ENCODE results near the gene TSPAN17.

TSPAN17 gene

DNA sequence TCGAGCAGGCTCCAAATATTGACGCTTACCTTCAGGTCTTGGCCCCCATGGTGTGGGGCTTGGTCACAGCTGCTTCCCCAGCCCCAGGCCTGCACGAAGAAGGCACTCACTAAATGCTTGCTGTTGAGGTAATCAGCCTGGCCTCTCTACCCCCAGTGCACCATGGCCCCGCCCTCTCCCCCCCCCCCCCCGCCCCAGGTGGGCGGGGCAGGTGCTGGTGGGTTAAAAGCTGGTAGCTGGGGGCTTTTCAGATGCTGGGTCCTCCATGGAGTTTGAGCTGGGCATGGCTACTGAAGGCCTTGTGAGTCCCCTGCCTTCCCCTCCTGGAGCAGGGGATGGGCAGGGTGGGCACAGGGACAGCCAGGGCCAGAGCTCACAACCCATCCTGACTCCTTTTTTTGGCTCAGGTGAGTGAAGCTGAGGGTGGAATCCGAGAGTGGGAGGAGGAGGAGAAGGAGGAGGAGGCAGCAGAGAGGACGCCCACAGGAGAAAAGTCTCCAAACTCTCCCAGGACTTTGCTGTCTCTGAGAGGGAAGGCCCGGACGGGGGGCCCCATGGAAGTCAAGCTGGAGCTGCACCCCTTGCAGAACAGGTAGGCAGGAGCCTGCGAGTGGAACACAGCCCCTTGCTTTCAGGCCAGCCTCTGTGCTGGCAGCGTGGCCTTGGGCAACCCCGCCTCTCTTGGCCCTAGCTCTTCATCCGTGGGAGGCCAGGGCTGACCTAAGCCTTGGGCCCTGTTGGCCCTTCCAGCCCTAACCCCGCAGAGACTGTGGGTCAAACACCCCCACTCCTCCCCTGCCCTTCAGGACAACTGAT lies 4.4 kb upstream of the TSPAN17 start:
- no peak for DNase-seq (ENCODE audit: low read depth)

- no peak for DNase-seq (ENCODE audit: low read depth)
These were observed 3.6 kb upstream of the TSPAN17 start for GRCh38 chr5:176643491-176644219.

GRCh38 chr5:176644294-176644693 lies 3.0 kb upstream of the TSPAN17 start:
- DNase-seq (ENCODE audit: low read depth), result no peak

DNA sequence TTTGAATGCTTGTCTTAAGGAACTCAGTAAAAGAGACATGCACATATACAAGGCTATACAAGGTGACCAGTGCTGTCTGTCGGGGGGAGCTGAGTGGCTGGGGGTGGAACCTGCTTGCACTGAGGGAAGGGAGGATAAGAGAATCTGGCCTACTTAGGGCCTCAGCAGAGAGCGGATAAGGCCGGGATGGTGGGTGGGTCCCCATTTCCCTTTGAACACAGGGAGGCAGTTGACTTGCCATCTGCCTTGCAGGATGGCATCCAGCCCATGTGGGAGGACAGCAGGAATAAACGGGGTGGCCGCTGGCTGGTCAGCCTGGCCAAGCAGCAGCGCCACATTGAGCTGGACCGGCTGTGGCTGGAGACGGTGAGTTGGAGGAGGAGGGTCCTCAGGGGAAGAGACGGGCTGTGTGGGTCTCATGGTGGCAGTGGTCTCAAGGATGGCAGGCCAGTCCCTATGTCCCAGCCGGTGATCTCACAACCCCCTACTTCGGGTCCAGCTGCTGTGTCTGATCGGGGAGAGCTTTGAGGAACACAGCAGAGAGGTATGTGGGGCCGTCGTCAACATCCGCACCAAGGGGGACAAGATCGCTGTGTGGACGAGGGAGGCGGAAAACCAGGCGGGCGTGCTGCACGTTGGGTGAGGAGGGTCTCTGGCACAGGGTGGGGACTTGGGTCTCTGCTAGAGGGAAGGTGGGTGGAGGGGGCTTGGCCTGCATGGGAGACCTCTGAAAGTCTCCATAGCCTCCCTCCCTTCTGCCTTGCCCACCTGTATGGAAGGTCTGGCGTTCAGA lies 2.2 kb upstream of the TSPAN17 start:
- no peak for DNase-seq (ENCODE audit: low read depth)

DNA sequence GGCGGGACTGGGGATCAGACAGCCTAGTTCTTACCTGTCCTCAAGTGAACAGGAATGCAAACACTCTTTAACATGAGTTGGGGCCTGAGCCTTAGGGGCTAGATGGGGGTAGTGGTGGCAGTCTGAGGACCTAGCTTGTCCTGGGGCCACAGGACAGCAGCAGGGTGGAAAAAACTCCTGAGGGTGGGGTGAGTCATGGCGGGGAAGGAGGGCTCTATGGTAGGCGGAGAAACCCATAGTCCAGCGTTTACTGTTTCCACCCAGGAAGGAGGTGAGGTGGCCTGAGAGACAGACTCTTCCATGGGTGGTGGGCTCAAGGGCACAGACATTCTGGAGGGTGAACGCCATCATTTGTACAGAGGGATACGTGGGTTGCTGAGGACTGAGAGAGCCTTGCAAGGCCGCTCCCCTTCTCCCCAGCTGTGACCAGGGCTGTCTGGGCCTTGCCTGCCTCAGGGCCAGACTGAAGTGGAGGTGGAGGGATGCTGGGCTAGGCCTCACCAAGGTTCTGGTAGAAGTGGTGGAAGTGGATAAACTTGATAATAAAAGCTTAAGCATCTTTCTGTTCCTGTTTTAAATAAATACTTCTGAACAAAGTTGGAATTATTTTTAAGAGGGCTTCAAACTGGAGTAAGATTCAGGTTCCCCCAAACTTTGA lies 1.1 kb upstream of the TSPAN17 start:
- no peak for DNase-seq (ENCODE audit: low read depth)

DNA sequence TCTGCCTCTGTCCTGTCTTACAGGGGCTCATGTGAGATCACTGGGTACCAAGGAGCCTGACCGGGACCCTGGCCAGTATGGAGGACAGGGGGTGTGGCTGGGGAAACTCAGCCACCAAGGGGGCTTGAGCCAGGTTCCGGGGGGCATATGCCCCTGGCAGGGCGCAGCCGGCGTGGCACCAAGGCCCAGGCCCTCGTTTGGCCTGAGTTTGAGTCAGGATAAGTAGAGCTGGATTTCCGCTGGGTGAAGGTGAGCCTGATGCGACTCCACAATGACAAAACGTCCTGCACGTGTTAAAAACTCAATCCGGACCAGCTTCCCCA lies 616 bp upstream of the TSPAN17 start:
- DNase-seq (ENCODE audit: low read depth), result no peak

DNA sequence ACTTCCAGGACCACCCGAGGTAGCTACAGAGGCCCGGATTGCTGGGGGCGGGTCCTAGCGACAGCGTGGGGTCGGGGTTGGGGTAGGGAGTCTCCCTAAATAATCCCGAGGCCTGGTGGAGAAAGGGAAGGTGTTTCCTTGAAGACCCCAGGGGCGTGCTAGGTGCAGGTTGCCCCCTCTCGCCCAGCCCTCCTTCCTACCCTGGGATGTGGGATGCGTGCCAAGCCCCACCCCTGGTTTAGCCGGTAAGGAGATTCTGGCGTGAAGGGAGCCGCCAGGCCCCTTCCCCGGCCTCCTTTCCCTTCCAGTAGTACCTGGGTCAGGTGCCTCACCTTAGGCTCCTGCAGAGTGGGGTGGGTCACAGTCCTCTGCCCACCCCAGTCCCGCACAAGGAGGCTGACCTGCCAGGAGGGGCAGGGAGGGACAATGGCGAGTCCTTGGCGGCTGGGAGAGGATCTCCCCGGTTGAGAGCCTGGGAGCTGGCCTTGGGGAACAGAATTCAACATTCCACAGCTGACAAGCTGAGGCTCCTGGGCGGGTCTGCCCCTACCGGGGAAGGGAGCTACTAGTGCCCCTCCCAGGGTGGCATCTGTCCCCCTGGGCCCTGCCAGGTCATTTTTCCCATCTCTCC lies 674 bp downstream of the TSPAN17 start:
- no peak for DNase-seq (ENCODE audit: low read depth)

DNA sequence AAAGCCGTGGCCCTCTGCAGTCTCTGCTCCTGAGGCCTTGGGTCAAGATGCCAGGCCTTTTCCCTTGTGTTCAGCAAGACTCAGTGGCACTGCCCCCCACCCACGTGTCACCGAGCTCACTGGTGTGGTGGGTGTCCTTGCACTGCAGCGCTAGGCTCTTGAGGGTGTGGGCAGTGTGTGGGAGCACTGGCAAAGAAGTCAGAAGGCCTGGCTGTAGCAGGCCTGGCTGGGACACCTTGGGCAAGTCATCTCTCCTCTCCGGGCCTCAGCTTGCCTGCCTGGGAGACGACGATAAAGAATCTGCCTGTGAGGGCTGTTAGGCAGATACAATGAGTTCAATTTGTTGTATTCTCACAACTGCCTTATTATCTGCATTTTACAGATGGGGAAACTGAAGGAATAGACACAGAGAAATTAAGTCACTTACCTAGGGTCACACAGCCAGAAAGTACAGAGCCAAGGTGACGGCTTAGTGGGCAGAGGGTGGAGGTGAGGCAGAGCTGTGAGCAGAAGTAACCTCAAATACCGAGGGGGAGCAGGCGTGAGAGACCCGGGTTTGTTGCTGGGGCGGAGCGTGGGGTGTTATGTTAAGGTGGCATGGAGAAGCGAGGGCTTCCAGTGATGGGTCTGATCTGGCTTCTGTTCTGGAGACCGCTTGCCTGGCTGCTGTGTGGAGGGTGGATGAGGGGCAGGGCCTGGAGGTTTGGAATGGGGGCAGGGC lies 1.4 kb downstream of the TSPAN17 start:
- DNase-seq (ENCODE audit: low read depth), result no peak

GRCh38 chr5:176650354-176650884 lies 3.1 kb downstream of the TSPAN17 start:
- no peak for DNase-seq (ENCODE audit: low read depth)

- DNase-seq (ENCODE audit: low read depth), result no peak
These were observed 4.2 kb downstream of the TSPAN17 start for GRCh38 chr5:176651472-176651980.

DNA sequence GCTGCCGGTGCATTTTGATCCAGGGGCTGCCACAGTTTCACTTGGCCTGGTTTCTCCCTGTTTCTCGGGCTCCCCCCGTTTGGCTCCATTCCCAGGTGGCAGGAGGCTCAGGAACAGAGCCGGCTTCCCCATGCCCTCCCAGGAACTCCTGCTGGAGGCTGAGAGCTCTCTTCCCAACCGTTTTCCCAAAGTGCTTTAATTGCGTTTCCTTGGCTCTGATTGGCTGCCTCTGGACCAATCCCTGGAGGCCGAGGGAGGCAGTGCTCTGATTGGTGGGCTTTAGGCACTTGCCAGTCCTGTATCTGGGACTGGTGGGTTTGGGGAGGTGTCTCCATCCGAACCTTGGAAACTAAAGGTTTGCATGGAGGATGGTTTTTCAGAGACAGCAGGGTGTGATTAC lies 4.9 kb downstream of the TSPAN17 start:
- DNase-seq (ENCODE audit: low read depth), result no peak

- DNase-seq (ENCODE audit: low read depth), result peak; percentile 64
These were observed 6.4 kb downstream of the TSPAN17 start for GRCh38 chr5:176653401-176654385.

- no peak for DNase-seq (ENCODE audit: low read depth)
These were observed 7.6 kb downstream of the TSPAN17 start for GRCh38 chr5:176654856-176655255.

GRCh38 chr5:176656467-176656990 lies 9.2 kb downstream of the TSPAN17 start:
- no peak for DNase-seq (ENCODE audit: low read depth)

- peak; percentile 43 for DNase-seq (ENCODE audit: low read depth)
These were observed 10.8 kb downstream of the TSPAN17 start for GRCh38 chr5:176658007-176658599.

- DNase-seq (ENCODE audit: low read depth), result no peak
These were observed 11.7 kb downstream of the TSPAN17 start for GRCh38 chr5:176658817-176659511.

DNA sequence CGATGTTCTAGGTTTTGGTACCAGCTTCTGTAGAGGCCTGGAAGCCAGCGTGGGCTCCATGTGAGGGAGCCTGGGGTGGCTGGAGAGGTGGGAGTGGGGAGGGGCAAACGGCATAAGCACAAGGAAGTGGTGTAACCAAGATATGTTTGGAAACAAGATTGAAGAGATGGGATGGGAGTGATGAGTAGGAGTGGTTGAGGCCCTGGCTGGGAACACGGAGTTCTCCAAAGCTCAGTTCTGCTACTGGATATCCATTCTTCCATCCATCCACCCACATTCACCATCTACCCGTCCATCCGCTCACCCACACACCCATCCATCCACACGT lies 12.2 kb downstream of the TSPAN17 start:
- DNase-seq (ENCODE audit: low read depth), result no peak

DNA sequence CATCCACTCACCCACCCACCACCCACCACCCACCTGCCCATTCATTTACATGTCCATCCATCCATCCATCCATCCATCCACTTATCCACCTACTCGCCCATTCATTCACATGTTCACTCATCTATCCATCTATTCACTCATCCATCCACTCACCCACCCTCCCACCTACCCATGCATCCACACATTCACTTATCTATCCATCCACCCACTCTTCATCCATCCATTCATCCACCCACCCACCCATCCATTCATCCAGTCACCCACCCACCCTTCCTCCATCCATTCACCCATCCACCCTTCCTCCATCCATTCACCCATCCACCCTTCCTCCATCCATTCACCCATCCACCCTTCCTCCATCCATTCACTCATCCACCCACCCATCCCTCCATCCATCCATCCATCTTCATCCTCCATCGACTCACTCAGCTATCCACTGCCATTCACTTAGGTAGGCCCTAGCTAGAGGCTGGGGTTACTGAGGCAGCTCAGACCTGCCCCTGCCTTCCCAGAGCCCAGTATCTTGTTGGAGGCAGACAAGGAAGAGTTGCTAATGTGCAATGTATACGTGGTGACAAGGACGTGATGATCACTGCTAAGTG lies 12.7 kb downstream of the TSPAN17 start:
- no peak for DNase-seq (ENCODE audit: low read depth)

Data from stimulated activated CD8-positive, alpha-beta memory T cell treated with anti-CD3 and anti-CD28 coated beads, Interleukin-7, amount 100 ng/mL, for 24 hours (primary cell).